HepG2 (cell line): ENCODE results near the gene SRCIN1. TPM values are rescaled to one million over a fixed set of nuclear protein-coding genes. Genes with fewer than 3 reads are reported as not detected.

Experiments
- CREBL2 ChIP-seq: sonication (generic); formaldehyde crosslinking; IDR thresholded peaks from 2 replicates; pipeline ENCODE4 v1.8.1; 2023; ENCODE audit warnings: missing genetic modification reagents, mild to moderate bottlenecking, borderline replicate concordance
- CSRNP1 ChIP-seq: sonication (generic); formaldehyde crosslinking; IDR thresholded peaks from 2 replicates; pipeline ENCODE4 v1.8.1; 2023; ENCODE audit warnings: mild to moderate bottlenecking, missing genetic modification reagents
- ESRRA ChIP-seq: sonication (generic); formaldehyde crosslinking; IDR thresholded peaks from 2 replicates; pipeline ENCODE4 v1.5.1; 2020; ENCODE audit warnings: mild to moderate bottlenecking, low read depth, missing genetic modification reagents
- FIP1L1 ChIP-seq: fragments of 200-400 bp; formaldehyde crosslinking; IDR thresholded peaks from 2 replicates; pipeline ENCODE4 v1.6.1; 2018; ENCODE audit warnings: low read depth, mild to moderate bottlenecking, low read length, moderate library complexity, borderline replicate concordance; ENCODE audit not compliant: insufficient read depth
- IKZF5 ChIP-seq: IDR thresholded peaks from 2 replicates; pipeline ENCODE4 v1.6.1; 2018; ENCODE audit warnings: missing genetic modification reagents, mild to moderate bottlenecking, missing compliant biosample characterization
- IRF2 ChIP-seq: IDR thresholded peaks from 2 replicates; pipeline ENCODE4 v1.6.1; 2018; ENCODE audit warnings: missing genetic modification reagents, missing compliant biosample characterization
- KMT2A ChIP-seq: sonication (generic); formaldehyde crosslinking; IDR thresholded peaks from 2 replicates; pipeline ENCODE4 v1.4.0; 2020; ENCODE audit warnings: missing genetic modification reagents
- MLLT10 ChIP-seq: sonication (generic); formaldehyde crosslinking; IDR thresholded peaks from 2 replicates; pipeline ENCODE4 v1.4.0; 2020; ENCODE audit warnings: missing genetic modification reagents
- MLXIP ChIP-seq: sonication (generic); formaldehyde crosslinking; IDR thresholded peaks from 2 replicates; pipeline ENCODE4 v1.9.0; 2021; ENCODE audit warnings: missing genetic modification reagents, borderline replicate concordance
- MZF1 ChIP-seq: sonication (generic); formaldehyde crosslinking; IDR thresholded peaks from 2 replicates; pipeline ENCODE4 v1.8.1; 2023; ENCODE audit warnings: mild to moderate bottlenecking, missing genetic modification reagents, borderline replicate concordance
- PAX8 ChIP-seq: sonication (generic); formaldehyde crosslinking; IDR thresholded peaks from 2 replicates; pipeline ENCODE4 v1.8.0; 2022; ENCODE audit warnings: mild to moderate bottlenecking, missing genetic modification reagents, borderline replicate concordance
- PHF5A ChIP-seq: IDR thresholded peaks from one replicate; pipeline ENCODE4 v1.6.1; 2018; ENCODE audit warnings: low read depth, missing genetic modification reagents; ENCODE audit not compliant: unreplicated experiment
- RBFOX2 ChIP-seq: fragments of 200-400 bp; formaldehyde crosslinking; IDR thresholded peaks from 2 replicates; pipeline ENCODE4 v1.6.1; 2017; ENCODE audit warnings: low read depth, mild to moderate bottlenecking, low read length
- ZNF121 ChIP-seq: sonication (generic); formaldehyde crosslinking; IDR thresholded peaks from 2 replicates; pipeline ENCODE4 v1.5.0; 2020; ENCODE audit warnings: mild to moderate bottlenecking, missing genetic modification reagents
- ZNF382 ChIP-seq: sonication (generic); formaldehyde crosslinking; IDR thresholded peaks from 2 replicates; pipeline ENCODE4 v1.5.0; 2020; ENCODE audit warnings: missing genetic modification reagents, mild to moderate bottlenecking, borderline replicate concordance
- ZNF740 ChIP-seq: sonication (generic); formaldehyde crosslinking; IDR thresholded peaks from 2 replicates; pipeline ENCODE4 v1.4.0; 2020; ENCODE audit warnings: missing genetic modification reagents
- ZNF761 ChIP-seq: sonication (generic); formaldehyde crosslinking; conservative IDR thresholded peaks from 2 replicates; pipeline ENCODE4 v1.4.0; 2020; ENCODE audit warnings: mild to moderate bottlenecking, missing genetic modification reagents
- ZNF768 ChIP-seq: sonication (generic); formaldehyde crosslinking; IDR thresholded peaks from 2 replicates; pipeline ENCODE4 v1.4.0; 2020; ENCODE audit warnings: missing genetic modification reagents
- polyA plus RNA-seq, 8 experiments: library from polyadenylated mRNA; depleted of rRNA in 3 of 8; stranded (reverse) in 7 of 8; unstranded in 1 of 8; fragments of >200 nt; fragmentation: Illumina TruSeq in 4 of 8; extraction: Trizol in 4 of 8; gene quantifications; 2 replicates each; pipeline versions ENCODE4 v1.2.1 to v1.2.3, GENCODE V29; 2011 to 2016; ENCODE audit warnings: low read depth in 4 of 8, missing spikeins in 1 of 8, mixed read lengths in 1 of 8; ENCODE audit not compliant: insufficient read depth in 1 of 8
- total RNA-seq, 5 experiments: library from RNA; depleted of rRNA; stranded (reverse); fragments of >200 nt; fragmentation: Illumina TruSeq; extraction: Trizol; gene quantifications; 2 replicates each; pipeline ENCODE4 v1.2.3, GENCODE V29; 2016; ENCODE audit warnings: low read depth in 1 of 5

The SRCIN1 gene
- total and polyA plus RNA-seq, 2 of the 13 experiments (the other 11 are each of a cell fraction or from before 2014, with no cell fraction given), result 1.2 to 9.6 TPM

GRCh38 chr17:38510421-38511149, 95.2 kb downstream of the SRCIN1 start (continued):
- TF ChIP-seq IKZF5 (CRISPR knock-in tag), result no peak
- TF ChIP-seq RBFOX2, result no peak; the same call in 1 of the 2 replicates
- no peak for TF ChIP-seq CREBL2
- no peak for TF ChIP-seq ZNF768
- TF ChIP-seq MLLT10 (CRISPR knock-in tag), result no peak
- no peak for TF ChIP-seq IRF2
- no peak for TF ChIP-seq MZF1 (CRISPR knock-in tag)
- TF ChIP-seq KMT2A (CRISPR knock-in tag), result no peak
- no peak for TF ChIP-seq MLXIP (CRISPR knock-in tag)
- no peak for TF ChIP-seq ZNF740 (CRISPR knock-in tag)
- no peak for TF ChIP-seq PHF5A (CRISPR knock-in tag)
- TF ChIP-seq ZNF761 (CRISPR knock-in tag), result no peak
- TF ChIP-seq PAX8 (CRISPR knock-in tag), result no peak
- no peak for TF ChIP-seq ZNF121
- no peak for TF ChIP-seq ZNF382 (CRISPR knock-in tag)
- TF ChIP-seq CSRNP1, result no peak
- no peak for TF ChIP-seq FIP1L1
- TF ChIP-seq ESRRA, result no peak
